NCI-H2081 (cell line): ENCODE results near the gene LSM3.

Experiments
- DNase-seq, 2 experiments: peaks; one replicate each; lab custom pipeline; 2025; lab: John Stamatoyannopoulos, UW

Gene LSM3

DNA sequence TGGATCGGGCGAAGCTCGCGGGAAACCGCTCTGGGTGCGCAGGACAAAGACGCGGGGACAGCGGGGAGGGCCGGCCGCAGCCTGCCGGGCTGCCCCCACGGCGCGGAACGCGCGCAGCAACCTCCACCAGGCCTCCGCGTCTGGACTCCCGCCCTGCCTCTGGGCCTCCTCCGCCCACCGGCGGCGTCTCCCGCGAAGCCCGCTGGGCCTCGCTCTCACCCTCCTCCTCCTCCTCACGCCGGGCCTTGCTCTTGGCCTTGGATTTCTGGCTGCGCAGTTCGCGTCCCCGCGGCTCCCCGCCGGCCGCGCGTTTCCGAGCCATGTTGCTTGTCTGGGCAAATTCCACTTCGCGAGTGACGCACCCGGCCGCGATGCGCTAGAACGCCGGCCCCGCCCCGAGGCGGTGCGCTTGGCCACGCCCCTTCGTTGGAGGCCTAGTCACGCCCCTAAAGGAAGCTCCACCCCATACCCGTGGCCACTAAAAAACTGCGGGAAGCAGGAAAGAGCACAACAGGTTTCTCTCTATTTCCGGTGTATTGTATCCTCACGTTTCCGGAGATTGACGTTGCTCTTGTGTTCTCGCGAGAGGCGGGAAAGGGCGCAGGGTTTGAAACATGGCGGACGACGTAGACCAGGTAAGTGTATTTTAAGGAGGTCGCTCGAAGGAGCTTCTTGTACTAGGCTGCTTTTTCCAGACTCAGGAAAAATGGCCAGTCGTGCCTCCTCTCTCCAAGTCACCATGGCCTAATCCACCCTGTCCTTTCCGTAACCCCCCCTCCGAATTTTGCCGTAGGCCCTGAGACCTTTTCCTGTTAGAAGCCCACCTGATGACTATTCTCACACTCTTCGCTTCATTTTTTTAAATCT is at the start of gene LSM3, which contains the start of gene XPC:
Gene LSM3, plus strand, starts transcription at position 571 of the 867 bp plus-strand sequence. Its CDS starts 44 bp downstream, at position 615.
Gene XPC, minus strand, starts transcription at position 355 of the 867 bp plus-strand sequence. Its CDS starts 33 bp downstream, at position 322.
- peak; percentile 91 to 96 for DNase-seq

DNA sequence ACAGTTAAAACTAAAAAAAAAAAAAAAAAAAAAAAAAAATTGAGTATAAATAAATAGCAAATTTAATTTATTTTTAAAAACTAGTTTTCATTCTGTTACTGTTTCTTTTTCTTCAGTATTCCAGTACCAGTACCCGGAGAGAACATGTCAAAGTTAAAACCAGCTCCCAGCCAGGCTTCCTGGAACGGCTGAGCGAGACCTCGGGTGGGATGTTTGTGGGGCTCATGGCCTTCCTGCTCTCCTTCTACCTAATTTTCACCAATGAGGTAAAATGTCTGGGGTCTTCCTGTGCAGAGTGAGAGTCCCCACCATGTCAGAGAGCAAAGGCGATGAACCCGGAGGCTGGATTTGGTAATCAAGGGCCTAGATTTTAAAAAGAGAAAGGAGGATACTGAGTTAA is 49.3 kb upstream of the LSM3 start:
- no peak for DNase-seq

DNA sequence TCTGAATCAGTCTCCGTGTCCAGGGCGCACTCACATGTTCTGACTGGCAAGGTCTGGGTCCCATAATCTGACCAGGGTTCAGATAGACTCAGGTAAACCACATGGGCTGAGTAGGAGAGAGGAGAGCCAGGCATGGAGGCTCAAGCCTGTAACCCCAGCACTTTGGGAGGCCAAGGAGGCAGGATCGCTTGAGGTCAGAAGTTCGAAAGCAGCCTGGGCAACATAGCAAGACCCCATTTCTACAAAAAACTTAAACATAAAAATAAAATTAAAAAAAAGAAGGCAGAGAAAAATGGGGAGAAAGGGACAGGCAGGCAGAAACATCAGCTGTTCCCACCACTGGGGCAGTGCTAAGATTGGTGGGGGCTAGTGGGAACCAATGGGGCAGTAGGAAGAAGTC is 48.4 kb upstream of the LSM3 start:
- DNase-seq = no peak

DNA sequence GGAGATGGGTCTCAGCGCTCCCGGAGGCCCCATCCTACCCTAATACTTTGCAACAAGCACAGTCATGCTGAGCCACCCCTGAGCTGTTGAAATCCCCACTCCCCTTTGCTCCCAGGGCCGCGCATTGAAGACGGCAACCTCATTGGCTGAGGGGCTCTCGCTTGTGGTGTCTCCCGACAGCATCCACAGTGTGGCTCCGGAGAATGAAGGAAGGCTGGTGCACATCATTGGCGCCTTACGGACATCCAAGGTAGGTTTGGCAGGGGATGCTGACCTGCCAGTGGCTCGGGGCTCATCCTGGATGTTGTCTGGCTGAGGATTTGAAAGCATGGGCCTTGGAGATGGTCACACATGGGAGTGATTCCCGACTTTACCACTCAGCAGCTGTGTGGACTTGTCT is 47.9 kb upstream of the LSM3 start:
- no peak for DNase-seq

DNA sequence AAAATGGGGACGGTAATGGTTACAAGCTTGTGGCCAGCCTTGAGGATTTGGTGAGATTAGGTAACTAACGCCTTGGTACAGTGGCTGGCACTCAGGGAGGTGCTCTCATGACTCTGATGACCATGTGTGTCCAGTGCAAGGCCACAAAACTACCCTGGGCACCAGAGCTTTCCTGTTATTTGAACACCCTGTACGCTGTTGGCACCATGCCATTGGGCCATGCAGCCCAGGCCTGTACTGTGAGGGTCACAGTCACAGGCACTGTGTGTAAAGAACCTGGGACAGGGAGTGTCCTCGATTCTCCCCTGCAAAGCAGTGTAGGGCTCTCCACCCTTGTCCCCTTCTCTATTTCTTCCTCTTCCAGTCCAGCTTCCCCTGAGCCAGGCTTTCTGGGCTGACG is 47.5 kb upstream of the LSM3 start:
- DNase-seq = no peak

DNA sequence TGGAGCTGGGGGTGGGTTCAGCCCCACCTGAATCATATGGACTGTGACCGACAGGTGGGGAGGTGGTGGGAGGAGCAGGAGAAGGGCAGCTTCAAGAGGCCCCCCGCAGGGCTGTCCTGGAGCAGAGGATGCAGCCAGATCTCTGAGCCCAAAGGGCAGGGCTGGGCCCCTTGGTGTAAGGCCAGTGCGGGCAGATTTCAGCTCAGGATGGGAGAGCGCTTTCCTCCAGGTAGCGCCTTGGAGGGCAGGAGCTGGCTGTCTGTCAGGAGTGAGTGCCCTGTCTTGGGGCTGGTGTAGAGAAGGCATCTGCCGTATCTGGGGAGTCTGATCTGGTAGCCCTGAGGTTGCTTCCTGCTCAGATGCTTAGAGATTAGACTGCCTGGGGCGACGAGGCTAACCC is 46.5 kb upstream of the LSM3 start:
- DNase-seq = no peak

DNA sequence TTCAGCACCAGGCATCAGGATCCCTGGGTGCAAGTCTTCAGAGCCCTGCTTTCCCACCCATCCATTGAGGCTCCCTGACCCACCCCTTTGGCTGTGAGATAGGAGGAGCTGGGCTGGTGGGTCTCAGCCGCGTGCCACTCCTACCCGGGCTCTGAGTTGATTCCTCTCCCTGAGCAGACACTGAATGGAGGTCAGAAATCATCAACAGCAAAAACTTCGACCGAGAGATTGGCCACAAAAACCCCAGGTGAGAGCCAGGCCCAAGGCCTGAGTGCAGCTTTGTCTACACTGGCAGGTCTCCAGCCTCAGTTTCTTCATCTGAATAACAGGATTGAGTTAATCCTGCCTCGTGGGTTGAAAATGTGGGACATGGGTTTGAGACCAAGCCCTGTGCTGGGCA is 45.9 kb upstream of the LSM3 start:
- no peak for DNase-seq

DNA sequence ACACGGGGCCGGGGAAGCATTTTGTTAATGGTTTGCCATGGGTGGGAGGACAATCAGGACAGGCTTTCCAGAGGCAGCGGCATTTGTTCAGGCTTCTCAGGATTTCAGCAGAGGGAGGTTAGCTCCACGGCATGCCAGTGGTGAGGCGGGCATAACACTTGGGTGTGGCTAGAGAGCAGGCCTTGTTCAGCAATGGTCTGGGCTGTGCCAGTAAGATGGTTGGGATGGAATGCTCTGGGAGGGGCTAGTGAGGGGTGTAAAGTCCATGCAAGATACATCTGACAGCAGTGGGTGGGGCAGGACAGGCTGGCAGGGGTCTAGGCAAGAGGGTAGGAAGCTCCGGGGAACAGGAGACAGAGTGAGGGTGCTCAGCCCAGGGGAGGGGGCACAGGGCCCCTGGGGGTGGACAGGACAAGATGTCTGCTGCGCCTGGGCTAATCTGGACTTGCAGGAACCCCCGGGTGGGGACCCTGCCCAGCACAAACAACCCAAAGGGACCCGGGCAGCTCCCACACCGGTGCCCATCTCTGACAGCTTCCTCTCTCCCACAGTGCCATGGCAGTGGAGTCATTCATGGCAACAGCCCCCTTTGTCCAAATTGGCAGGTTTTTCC is 45.3 kb upstream of the LSM3 start:
- DNase-seq = no peak

DNA sequence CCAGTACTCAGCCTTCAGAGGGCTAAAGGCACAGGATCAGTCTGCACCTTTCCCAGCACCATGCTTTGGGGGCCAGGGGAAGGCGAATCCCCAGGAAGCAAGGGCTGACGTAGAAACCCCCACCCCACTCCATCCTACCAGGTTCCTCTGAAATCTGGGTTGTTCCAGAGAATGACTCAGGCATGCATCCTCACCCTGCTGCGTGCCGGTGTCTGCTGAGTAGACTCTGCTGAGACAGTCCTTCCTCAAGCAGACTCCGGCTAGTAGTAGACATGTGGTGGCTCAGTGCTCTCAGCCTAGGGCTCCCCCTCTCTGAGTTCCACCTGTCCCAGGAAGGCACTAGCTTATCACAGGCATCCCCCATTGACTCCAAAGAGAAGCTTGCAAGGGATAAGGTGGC is 44.7 kb upstream of the LSM3 start:
- no peak for DNase-seq

DNA sequence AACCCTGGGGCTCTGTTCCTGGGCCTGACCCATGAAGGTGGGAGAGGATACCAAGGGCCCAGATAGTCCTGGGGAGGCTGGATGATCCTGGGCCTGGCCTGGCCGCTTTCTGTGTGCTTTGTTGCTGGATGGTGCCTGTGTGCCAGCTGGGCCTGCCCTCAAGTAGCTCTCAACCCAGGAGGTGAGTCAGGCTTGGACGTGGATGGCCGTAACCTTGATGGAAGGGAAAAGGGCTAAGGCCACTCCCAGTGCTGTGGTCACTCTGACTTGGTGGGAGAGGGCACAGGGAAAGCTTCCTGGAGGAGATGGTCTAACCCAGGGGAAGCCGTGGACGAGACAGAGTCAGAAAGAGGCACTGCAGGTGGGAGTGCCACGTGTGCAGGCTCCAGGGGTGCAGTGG is 44.3 kb upstream of the LSM3 start:
- DNase-seq = no peak

DNA sequence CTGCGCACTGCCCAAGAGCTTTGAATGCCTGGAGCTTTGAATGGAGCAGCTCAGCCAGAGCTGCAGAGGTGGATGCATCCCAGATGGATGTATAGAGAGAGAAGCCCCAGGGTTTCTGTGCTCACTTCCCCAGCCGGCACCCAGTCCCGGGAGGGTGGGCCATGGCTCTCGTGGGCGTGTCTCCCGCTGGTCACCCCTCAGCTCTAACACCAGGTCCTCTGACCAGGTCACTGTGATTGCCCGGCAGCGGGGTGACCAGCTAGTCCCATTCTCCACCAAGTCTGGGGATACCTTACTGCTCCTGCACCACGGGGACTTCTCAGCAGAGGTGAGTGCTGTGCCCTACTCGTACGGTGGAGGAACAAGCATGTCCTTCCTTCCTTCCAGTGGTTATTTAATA is 43.0 kb upstream of the LSM3 start:
- no peak for DNase-seq

DNA sequence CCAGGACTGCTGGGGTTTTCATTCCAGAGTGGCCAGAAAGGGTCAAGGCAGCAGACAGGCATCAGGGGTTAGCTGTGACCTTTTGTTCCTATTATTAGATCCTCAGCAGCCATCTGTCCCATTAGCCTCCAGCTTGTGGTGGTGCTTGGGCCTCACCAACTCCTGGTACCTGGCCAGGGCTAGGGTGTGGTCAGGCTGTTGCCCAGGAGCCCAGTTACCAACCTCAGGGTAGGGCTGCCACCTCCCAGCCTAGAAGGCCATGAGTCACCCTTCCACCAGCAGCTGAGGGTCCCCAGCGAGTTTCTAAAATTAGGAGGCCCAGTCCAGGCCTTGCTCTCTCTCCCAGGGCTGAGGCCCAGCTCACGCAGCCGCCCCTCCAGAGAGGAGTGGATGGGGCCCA is 41.6 kb upstream of the LSM3 start:
- no peak for DNase-seq

DNA sequence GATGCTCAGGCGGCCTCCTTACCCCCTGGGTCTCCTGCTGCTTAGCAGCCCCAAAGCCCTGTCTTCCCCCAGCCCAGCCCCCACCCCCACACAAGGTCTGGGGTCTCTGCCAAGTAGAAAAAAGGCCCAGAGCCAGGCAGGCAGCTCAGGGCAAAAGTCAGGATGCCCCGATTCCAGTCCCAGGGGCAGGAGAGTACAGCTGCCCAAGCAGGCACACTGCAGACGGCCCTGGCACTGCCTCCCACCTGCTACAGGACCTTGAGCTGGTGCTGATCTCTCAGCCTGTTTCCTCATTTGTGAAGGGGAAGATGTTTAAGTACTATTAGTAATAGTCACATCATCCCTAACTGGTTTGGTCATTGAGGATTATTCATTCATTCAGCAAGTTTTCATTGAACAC is 41.2 kb upstream of the LSM3 start:
- DNase-seq = no peak

DNA sequence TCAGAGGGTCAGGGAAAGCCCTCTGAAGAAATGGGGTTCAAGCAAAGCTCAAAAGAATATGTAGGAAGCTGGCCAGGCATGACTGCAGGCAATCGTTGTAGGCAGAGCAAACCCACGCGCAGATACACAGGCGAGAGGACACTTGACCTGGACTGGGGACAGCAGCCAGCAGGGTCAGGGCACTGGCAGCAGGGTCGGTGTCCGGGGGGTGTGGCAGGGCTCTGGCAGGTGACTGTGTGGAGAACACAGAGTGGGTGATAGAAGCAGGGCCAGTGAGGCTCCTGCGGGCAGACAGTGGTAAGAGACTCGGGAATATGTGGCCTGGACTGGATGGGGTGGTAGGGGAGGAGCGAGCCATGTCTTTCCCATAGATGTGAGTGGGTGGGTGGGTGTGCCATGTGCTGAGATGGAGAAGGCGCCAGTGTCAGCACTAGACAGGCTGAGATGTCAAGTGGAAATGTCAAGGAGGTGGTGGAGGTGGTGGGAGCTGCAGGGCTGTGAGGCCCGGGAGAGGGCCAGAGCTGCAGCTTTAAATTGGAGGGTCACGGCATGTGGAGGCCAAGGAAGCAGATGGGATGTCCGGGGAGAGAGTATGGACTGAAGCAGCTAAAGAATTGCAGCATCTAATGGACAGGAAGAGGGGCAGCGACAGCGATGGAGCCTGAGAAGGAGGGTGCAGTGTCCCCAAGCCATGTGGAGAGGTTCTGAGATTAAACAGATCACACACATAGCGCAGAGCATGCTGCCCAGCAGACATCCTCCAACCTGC is 40.3 kb upstream of the LSM3 start:
- no peak for DNase-seq

DNA sequence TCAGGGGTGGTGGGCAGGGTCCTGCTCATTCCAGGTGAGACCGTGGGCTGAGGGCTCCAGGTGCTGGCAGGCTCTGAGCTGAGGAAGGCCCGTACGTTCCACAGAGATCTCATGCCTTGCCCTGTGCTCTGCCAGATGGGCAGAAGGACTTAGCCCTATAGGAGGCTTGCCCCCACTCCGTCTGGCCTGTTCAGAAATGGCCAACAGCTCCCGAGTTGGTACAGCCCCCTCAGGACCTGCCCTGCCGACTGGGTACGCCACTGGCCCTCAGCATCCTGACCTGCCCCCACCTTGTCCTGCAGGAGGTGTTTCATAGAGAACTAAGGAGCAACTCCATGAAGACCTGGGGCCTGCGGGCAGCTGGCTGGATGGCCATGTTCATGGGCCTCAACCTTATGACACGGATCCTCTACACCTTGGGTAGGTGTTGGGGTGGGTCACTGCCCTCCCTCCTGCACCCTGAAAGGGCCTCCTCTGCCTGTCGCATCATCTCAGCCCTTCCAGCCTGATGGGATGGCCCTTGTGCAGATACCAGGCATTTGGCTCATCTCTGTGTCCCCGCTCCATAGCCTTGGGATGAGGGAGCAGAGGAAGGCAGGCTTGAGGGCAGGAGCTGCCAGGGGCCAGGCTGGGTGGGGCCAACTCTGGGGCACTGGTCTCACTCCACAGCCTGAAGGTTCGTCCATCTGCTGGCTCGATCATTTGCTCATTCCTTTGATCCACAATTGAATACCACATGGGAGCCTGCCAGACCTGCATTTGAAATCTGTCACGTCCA is 39.5 kb upstream of the LSM3 start:
- no peak for DNase-seq

DNA sequence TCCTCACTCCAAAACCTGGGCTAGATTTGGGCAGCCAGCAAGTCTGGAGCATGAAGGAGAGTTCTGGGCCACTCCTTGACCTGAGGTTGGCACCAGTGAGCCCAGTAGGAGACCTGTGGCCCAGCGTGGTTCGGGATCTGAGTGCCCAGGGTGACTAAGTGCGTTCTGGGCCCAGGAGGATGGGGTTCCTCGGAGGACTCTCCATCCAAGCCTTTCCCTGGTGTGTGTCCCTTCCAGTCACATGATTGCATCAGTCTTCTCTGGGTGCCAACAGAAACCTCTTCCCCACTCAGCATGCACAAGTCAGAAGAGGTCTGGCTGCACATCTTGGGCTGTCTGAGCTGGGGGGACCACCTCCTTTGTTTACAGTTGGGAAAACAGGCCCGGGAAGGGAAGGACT is 38.8 kb upstream of the LSM3 start:
- no peak for DNase-seq

DNA sequence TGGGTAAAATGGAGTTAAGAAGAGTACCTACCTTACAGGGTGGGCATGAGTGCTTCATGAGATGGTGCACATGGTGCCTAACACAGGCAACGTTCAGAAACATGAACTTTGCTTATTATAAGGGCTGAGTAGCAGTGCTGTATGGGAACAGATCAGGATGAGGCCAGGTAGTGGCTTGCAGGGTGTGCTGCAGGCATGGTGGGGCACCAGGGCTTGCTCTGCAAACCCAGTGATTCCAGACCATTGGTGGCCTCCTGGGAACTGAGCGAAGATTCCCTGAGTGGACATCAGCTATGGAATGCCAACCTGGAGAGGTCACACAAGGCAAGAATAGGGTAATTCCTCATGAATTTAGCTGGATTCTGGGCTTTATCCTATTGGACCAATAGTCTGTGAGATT is 37.9 kb upstream of the LSM3 start:
- DNase-seq = no peak

DNA sequence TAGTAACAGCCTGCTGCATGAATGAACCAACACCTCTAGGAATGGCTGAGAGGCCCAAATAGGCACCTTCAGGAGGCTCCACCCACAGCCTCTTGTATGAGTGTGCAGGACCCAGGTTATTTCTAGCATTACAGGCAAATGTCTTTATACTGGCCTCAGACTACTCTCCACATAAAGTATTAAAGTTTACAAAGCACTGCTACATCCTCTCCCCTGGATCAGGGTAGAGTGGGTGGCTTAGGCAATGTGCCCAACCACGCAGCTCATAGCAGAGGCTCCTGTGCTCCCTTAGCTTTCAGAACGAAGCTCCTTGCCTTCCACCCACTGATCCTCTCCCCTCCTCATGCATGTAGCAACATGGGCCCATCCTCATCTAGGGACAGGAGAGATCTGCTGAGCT is 37.5 kb upstream of the LSM3 start:
- DNase-seq = no peak

DNA sequence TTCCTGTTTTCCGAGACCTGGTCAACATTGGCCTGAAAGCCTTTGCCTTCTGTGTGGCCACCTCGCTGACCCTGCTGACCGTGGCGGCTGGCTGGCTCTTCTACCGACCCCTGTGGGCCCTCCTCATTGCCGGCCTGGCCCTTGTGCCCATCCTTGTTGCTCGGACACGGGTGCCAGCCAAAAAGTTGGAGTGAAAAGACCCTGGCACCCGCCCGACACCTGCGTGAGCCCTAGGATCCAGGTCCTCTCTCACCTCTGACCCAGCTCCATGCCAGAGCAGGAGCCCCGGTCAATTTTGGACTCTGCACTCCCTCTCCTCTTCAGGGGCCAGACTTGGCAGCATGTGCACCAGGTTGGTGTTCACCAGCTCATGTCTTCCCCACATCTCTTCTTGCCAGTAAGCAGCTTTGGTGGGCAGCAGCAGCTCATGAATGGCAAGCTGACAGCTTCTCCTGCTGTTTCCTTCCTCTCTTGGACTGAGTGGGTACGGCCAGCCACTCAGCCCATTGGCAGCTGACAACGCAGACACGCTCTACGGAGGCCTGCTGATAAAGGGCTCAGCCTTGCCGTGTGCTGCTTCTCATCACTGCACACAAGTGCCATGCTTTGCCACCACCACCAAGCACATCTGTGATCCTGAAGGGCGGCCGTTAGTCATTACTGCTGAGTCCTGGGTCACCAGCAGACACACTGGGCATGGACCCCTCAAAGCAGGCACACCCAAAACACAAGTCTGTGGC is 36.8 kb upstream of the LSM3 start:
- no peak for DNase-seq

DNA sequence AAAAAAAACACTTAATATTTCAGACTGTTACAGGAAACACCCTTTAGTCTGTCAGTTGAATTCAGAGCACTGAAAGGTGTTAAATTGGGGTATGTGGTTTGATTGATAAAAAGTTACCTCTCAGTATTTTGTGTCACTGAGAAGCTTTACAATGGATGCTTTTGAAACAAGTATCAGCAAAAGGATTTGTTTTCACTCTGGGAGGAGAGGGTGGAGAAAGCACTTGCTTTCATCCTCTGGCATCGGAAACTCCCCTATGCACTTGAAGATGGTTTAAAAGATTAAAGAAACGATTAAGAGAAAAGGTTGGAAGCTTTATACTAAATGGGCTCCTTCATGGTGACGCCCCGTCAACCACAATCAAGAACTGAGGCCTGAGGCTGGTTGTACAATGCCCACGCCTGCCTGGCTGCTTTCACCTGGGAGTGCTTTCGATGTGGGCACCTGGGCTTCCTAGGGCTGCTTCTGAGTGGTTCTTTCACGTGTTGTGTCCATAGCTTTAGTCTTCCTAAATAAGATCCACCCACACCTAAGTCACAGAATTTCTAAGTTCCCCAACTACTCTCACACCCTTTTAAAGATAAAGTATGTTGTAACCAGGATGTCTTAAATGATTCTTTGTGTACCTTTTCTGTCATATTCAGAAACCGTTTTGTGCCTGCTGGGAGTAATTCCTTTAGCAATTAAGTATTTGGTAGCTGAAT is 35.9 kb upstream of the LSM3 start:
- no peak for DNase-seq
